Endothelial cell (in vitro differentiated cells): ENCODE measurements around the gene ADD3. TPM values are rescaled to one million over a fixed set of nuclear protein-coding genes. Genes with fewer than 3 reads are reported as not detected.
A peak's percentile ranks its signal among the peaks of the same experiment; 100 is the strongest.

Source experiments
- DNase-seq: peaks from one replicate; pipeline ENCODE4 v3.0.0; 2021; ENCODE audit warnings: low spot score
- H3K27ac Mint-ChIP-seq: one replicate; pipeline ENCODE4 v1.8.0; 2021; ENCODE audit warnings: mixed read lengths, inconsistent platforms; ENCODE audit not compliant: unreplicated experiment
- H3K27me3 Mint-ChIP-seq: one replicate; pipeline ENCODE4 v1.8.0; 2021; ENCODE audit warnings: mild to moderate bottlenecking, moderate library complexity, mixed read lengths, inconsistent platforms; ENCODE audit not compliant: unreplicated experiment
- H3K36me3 Mint-ChIP-seq: one replicate; pipeline ENCODE4 v1.8.0; 2021; ENCODE audit warnings: mild to moderate bottlenecking, low read depth, mixed read lengths, inconsistent platforms; ENCODE audit not compliant: unreplicated experiment
- H3K4me1 Mint-ChIP-seq: one replicate; pipeline ENCODE4 v1.8.0; 2021; ENCODE audit warnings: mild to moderate bottlenecking, mixed read lengths, inconsistent platforms; ENCODE audit not compliant: unreplicated experiment
- H3K4me3 Mint-ChIP-seq: one replicate; pipeline ENCODE4 v1.8.0; 2021; ENCODE audit warnings: mild to moderate bottlenecking, mixed read lengths, inconsistent platforms; ENCODE audit not compliant: unreplicated experiment
- H3K9me3 Mint-ChIP-seq: one replicate; pipeline ENCODE4 v1.8.0; 2021; ENCODE audit warnings: mixed read lengths, inconsistent platforms; ENCODE audit not compliant: unreplicated experiment
- CTCF ChIP-seq: fragments of 200-600 bp; sonication (generic); IDR thresholded peaks from one replicate; pipeline ENCODE4 v1.5.0; 2021; ENCODE audit warnings: antibody characterized with exemption; ENCODE audit not compliant: unreplicated experiment
- total RNA-seq: library from RNA; stranded (reverse); fragmentation: NEBNext Ultra II Directional; extraction: Animal tissue kit (Norgen Biotek cat#: 25700); gene quantifications from one replicate; pipeline ENCODE4 v1.2.1, GENCODE V29; 2021; ENCODE audit not compliant: unreplicated experiment

ADD3 gene
- total RNA-seq, 1 donor from 2014 or later: 125 TPM

GRCh38 chr10:110016039-110016438, 8.3 kb downstream of the ADD3 start:
- Mint-ChIP-seq H3K4me3 (no peak overlapping the region), H3K9me3 (no peaks in the 10 kb centered on the region), H3K27ac (peak overlapping the region; percentile 48), H3K27me3 (no peaks in the 10 kb centered on the region), H3K4me1 (peaks cover 21% of the 10 kb centered on the region), H3K36me3 (no peaks in the 10 kb centered on the region)
- no peak for DNase-seq
- no peak for TF ChIP-seq CTCF

GRCh38 chr10:110017052-110017451, 9.3 kb downstream of the ADD3 start:
- Mint-ChIP-seq H3K27me3 (no peaks in the 10 kb centered on the region), H3K4me1 (peaks cover 21% of the 10 kb centered on the region), H3K4me3 (no peak overlapping the region), H3K36me3 (no peaks in the 10 kb centered on the region), H3K9me3 (no peaks in the 10 kb centered on the region), H3K27ac (no peak overlapping the region)
- no peak for DNase-seq
- TF ChIP-seq CTCF: no peak

- no peak overlapping the region for H3K27ac Mint-ChIP-seq
- no peaks in the 10 kb centered on the region for H3K9me3 Mint-ChIP-seq
- no peaks in the 10 kb centered on the region for H3K27me3 Mint-ChIP-seq
- no peak for TF ChIP-seq CTCF
- H3K4me3 Mint-ChIP-seq: no peak overlapping the region
- DNase-seq: no peak
- H3K36me3 Mint-ChIP-seq: no peaks in the 10 kb centered on the region
- H3K4me1 Mint-ChIP-seq: peaks cover 22% of the 10 kb centered on the region
Measured at GRCh38 chr10:110017907-110018306, 10.1 kb downstream of the ADD3 start.

- Mint-ChIP-seq H3K4me3 (no peak overlapping the region), H3K27ac (no peak overlapping the region), H3K36me3 (no peaks in the 10 kb centered on the region), H3K27me3 (no peaks in the 10 kb centered on the region), H3K4me1 (peaks cover 26% of the 10 kb centered on the region), H3K9me3 (no peaks in the 10 kb centered on the region)
- no peak for DNase-seq
- no peak for TF ChIP-seq CTCF
Measured at GRCh38 chr10:110020265-110020664, 12.5 kb downstream of the ADD3 start.

- Mint-ChIP-seq H3K27ac (no peak overlapping the region), H3K4me3 (no peak overlapping the region), H3K9me3 (no peaks in the 10 kb centered on the region)
Measured at GRCh38 chr10:110022716-110023504, 15.1 kb downstream of the ADD3 start.

More at GRCh38 chr10:110022716-110023504, 15.1 kb downstream of the ADD3 start:
- H3K4me1 Mint-ChIP-seq: peaks cover 9% of the 10 kb centered on the region
- no peaks in the 10 kb centered on the region for H3K36me3 Mint-ChIP-seq
- no peaks in the 10 kb centered on the region for H3K27me3 Mint-ChIP-seq
- no peak for DNase-seq
- TF ChIP-seq CTCF: no peak
